ENCODE measurements around the gene ANK2. TPM values are rescaled to one million over a fixed set of nuclear protein-coding genes. Genes with fewer than 3 reads are reported as not detected.
A peak's percentile ranks its signal among the peaks of the same experiment; 100 is the strongest.

The ANK2 gene
- total RNA-seq, 2 donors from 2014 or later: 1.0 to 5.4 TPM

- DNase-seq (ENCODE audit: low spot score in 2 of 2) (peak; percentile 72 to 88), ATAC-seq (peak; percentile 91 to 96)
- peaks cover 38 to 78% of the 10 kb centered on the region in 2 donors for H3K36me3 Mint-ChIP-seq
- H3K27ac Mint-ChIP-seq: peak overlapping the region; percentile 87 to 95
- H3K9me3 Mint-ChIP-seq: peaks cover 17 to 46% of the 10 kb centered on the region in 2 donors
Measured at GRCh38 chr4:113355550-113356371, 306.3 kb downstream of the ANK2 start.

GRCh38 chr4:113356453-113356852, 307.0 kb downstream of the ANK2 start:
- DNase-seq (ENCODE audit: low spot score in 2 of 2) (peak in 1 of 2 donors; percentile 4), ATAC-seq (no peak)
- peaks cover 38 to 79% of the 10 kb centered on the region in 2 donors for H3K36me3 Mint-ChIP-seq
- peak overlapping the region; percentile 87 to 95 for H3K27ac Mint-ChIP-seq
- peaks cover 17 to 46% of the 10 kb centered on the region in 2 donors for H3K9me3 Mint-ChIP-seq

- H3K9me3 Mint-ChIP-seq: peaks cover 17 to 33% of the 10 kb centered on the region in 2 donors
Measured at GRCh38 chr4:113358784-113359183, 309.3 kb downstream of the ANK2 start.

GRCh38 chr4:113365377-113365776, 315.9 kb downstream of the ANK2 start:
- DNase-seq (ENCODE audit: low spot score in 2 of 2) (no peak), ATAC-seq (no peak)
- Mint-ChIP-seq H3K36me3 (peaks cover 0 to 5% of the 10 kb centered on the region in 2 donors), H3K27ac (no peak overlapping the region), H3K9me3 (no peaks in the 10 kb centered on the region)

More at GRCh38 chr4:113358784-113359183, 309.3 kb downstream of the ANK2 start:
- Mint-ChIP-seq H3K27ac (no peak overlapping the region), H3K36me3 (peaks cover 28 to 65% of the 10 kb centered on the region in 2 donors)
- ATAC-seq (no peak), DNase-seq (ENCODE audit: low spot score in 2 of 2) (no peak)

- no peaks in the 10 kb centered on the region for H3K36me3 Mint-ChIP-seq
- ATAC-seq (no peak), DNase-seq (ENCODE audit: low spot score in 2 of 2) (no peak)
- no peaks in the 10 kb centered on the region for H3K9me3 Mint-ChIP-seq
- no peak overlapping the region for H3K27ac Mint-ChIP-seq
Measured at GRCh38 chr4:113368056-113368455, 318.6 kb downstream of the ANK2 start.

- H3K27ac Mint-ChIP-seq: no peak overlapping the region
- ATAC-seq (no peak), DNase-seq (ENCODE audit: low spot score in 2 of 2) (no peak)
- no peaks in the 10 kb centered on the region for H3K36me3 Mint-ChIP-seq
- no peaks in the 10 kb centered on the region for H3K9me3 Mint-ChIP-seq
Measured at GRCh38 chr4:113371111-113371510, 321.7 kb downstream of the ANK2 start.

- Mint-ChIP-seq H3K27ac (no peak overlapping the region), H3K36me3 (no peaks in the 10 kb centered on the region), H3K9me3 (no peaks in the 10 kb centered on the region)
- no peak for DNase-seq (ENCODE audit: low spot score in 2 of 2)
- no peak for ATAC-seq
Measured at GRCh38 chr4:113375964-113376666, 326.7 kb downstream of the ANK2 start.

GRCh38 chr4:113378836-113379235, 329.4 kb downstream of the ANK2 start:
- H3K27ac Mint-ChIP-seq: no peak overlapping the region
- DNase-seq (ENCODE audit: low spot score in 2 of 2) (no peak), ATAC-seq (no peak)
- H3K36me3 Mint-ChIP-seq: no peaks in the 10 kb centered on the region
- H3K9me3 Mint-ChIP-seq: no peaks in the 10 kb centered on the region

GRCh38 chr4:113382704-113383103, 333.3 kb downstream of the ANK2 start:
- DNase-seq (ENCODE audit: low spot score in 2 of 2) (no peak), ATAC-seq (no peak)
- H3K36me3 Mint-ChIP-seq: no peaks in the 10 kb centered on the region
- no peak overlapping the region for H3K27ac Mint-ChIP-seq
- no peaks in the 10 kb centered on the region for H3K9me3 Mint-ChIP-seq

- no peak for ATAC-seq
- H3K27ac Mint-ChIP-seq: no peak overlapping the region
- DNase-seq (ENCODE audit: low spot score in 2 of 2): no peak
- no peaks in the 10 kb centered on the region for H3K9me3 Mint-ChIP-seq
- no peaks in the 10 kb centered on the region for H3K36me3 Mint-ChIP-seq
Measured at GRCh38 chr4:113383111-113383785, 333.8 kb downstream of the ANK2 start.

GRCh38 chr4:113384600-113384999, 335.1 kb downstream of the ANK2 start:
- ATAC-seq: peak; percentile 94 to 99
- H3K9me3 Mint-ChIP-seq: no peaks in the 10 kb centered on the region

GRCh38 chr4:113385281-113385899, 335.9 kb downstream of the ANK2 start:
- no peaks in the 10 kb centered on the region for H3K36me3 Mint-ChIP-seq
- peak overlapping the region in 1 of 2 donors; percentile 53 for H3K27ac Mint-ChIP-seq
- ATAC-seq: no peak
- H3K9me3 Mint-ChIP-seq: no peaks in the 10 kb centered on the region
- no peak for DNase-seq (ENCODE audit: low spot score in 2 of 2)

More at GRCh38 chr4:113384600-113384999, 335.1 kb downstream of the ANK2 start:
- DNase-seq (ENCODE audit: low spot score in 2 of 2): no peak
- H3K36me3 Mint-ChIP-seq: no peaks in the 10 kb centered on the region
- peak overlapping the region; percentile 44 to 53 for H3K27ac Mint-ChIP-seq

- no peaks in the 10 kb centered on the region for H3K9me3 Mint-ChIP-seq
- no peaks in the 10 kb centered on the region for H3K36me3 Mint-ChIP-seq
- DNase-seq (ENCODE audit: low spot score in 2 of 2) (no peak), ATAC-seq (no peak)
- H3K27ac Mint-ChIP-seq: no peak overlapping the region
Measured at GRCh38 chr4:113389160-113389559, 339.7 kb downstream of the ANK2 start.

- no peak overlapping the region for H3K27ac Mint-ChIP-seq
- no peaks in the 10 kb centered on the region for H3K36me3 Mint-ChIP-seq
- no peaks in the 10 kb centered on the region for H3K9me3 Mint-ChIP-seq
- DNase-seq (ENCODE audit: low spot score in 2 of 2) (no peak), ATAC-seq (no peak)
Measured at GRCh38 chr4:113390850-113391249, 341.4 kb downstream of the ANK2 start.

- Mint-ChIP-seq H3K27ac (no peak overlapping the region), H3K36me3 (no peaks in the 10 kb centered on the region), H3K9me3 (no peaks in the 10 kb centered on the region)
- no peak for ATAC-seq
- no peak for DNase-seq (ENCODE audit: low spot score in 2 of 2)
Measured at GRCh38 chr4:113394108-113394729, 344.8 kb downstream of the ANK2 start.
